ENCODE results near the gene CCDC150.

DNA sequence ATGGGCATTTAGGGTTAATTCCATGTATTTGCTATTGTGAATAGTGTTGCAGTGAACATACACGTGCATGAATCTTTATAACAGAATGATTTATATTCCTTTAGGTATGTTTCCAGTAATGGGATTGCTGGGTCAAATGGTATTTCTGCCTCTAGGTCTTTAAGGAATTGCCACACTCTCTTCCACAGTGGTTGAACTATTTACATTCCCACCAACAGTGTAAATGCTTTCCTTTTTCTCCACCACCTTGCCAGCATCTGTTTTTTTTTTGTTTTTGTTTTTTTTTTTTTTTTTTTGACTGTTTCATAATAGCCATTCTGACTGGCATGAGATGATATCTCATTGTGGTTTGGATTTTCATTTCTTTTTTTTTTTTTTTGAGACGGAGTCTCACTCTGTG is 97.5 kb downstream of the CCDC150 start:
- TF ChIP-seq POLR2AphosphoS5 (IDR thresholded peaks at IDR 0.05) (no peak), POLR2A (IDR thresholded peaks at IDR 0.05) (no peak)
- TF ChIP-seq, protein P1, sequence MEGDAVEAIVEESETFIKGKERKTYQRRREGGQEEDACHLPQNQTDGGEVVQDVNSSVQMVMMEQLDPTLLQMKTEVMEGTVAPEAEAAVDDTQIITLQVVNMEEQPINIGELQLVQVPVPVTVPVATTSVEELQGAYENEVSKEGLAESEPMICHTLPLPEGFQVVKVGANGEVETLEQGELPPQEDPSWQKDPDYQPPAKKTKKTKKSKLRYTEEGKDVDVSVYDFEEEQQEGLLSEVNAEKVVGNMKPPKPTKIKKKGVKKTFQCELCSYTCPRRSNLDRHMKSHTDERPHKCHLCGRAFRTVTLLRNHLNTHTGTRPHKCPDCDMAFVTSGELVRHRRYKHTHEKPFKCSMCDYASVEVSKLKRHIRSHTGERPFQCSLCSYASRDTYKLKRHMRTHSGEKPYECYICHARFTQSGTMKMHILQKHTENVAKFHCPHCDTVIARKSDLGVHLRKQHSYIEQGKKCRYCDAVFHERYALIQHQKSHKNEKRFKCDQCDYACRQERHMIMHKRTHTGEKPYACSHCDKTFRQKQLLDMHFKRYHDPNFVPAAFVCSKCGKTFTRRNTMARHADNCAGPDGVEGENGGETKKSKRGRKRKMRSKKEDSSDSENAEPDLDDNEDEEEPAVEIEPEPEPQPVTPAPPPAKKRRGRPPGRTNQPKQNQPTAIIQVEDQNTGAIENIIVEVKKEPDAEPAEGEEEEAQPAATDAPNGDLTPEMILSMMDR (IDR thresholded peaks at IDR 0.05) = no peak

Measured in prostate gland (tissue), 2 donors.